Stimulated activated CD8-positive, alpha-beta memory T cell treated with anti-CD3 and anti-CD28 coated beads, Interleukin-12 subunit alpha, Interleukin-12 subunit beta, amount 100 ng/mL, for 1 hour (primary cell): Measurements from ENCODE around the gene TBC1D3H.
"Not testable (repeated sequence)": the region's sequence is repeated elsewhere in the genome, so short reads cannot be mapped to it uniquely, and the experiment has no call there.

Source experiments
- DNase-seq: peaks from one replicate; pipeline ENCODE4 v3.0.0-alpha.2; 2020; ENCODE audit warnings: low read depth

Gene TBC1D3H

GRCh38 chr17:36388385-36389245 is at the start of gene TBC1D3H:
Gene TBC1D3H (minus strand): TSS chr17:36388435. CDS start chr17:36386895, 1,540 bp downstream.
- DNase-seq, result not testable (repeated sequence)

GRCh38 chr17:36428891-36429290 is 40.7 kb upstream of the TBC1D3H start:
- not testable (repeated sequence) for DNase-seq

- not testable (repeated sequence) for DNase-seq
Observed at GRCh38 chr17:36415180-36415941, 27.1 kb upstream of the TBC1D3H start.

- not testable (repeated sequence) for DNase-seq
Observed at GRCh38 chr17:36390943-36391645, 2.9 kb upstream of the TBC1D3H start.

GRCh38 chr17:36375938-36376337 is 12.3 kb downstream of the TBC1D3H start:
- DNase-seq, result not testable (repeated sequence)

- DNase-seq, result not testable (repeated sequence)
Observed at GRCh38 chr17:36362496-36362895, 25.7 kb downstream of the TBC1D3H start.
